ENCODE measurements around the gene LARGE1. TPM values are rescaled to one million over a fixed set of nuclear protein-coding genes. Genes with fewer than 3 reads are reported as not detected.

The LARGE1 gene
- polyA plus RNA-seq, 3 donors: 0.05 to 0.13 TPM; not detected in 1

GRCh38 chr22:33314316-33314715 is 606.0 kb downstream of the LARGE1 start:
- 70% methylated on average over 2 of the region's 5 CpGs for WGBS (ENCODE audit: insufficient coverage)
- Histone ChIP-seq H3K79me2 (ENCODE audit: insufficient read depth, low read length) (no peaks in the 10 kb centered on the region), H3K27ac (ENCODE audit: low read depth in 1 of 2, low read length in 2 of 2) (no peak overlapping the region), H3K4me1 (ENCODE audit: control insufficient read depth in 1 of 2, insufficient read depth in 2 of 2, low read length in 2 of 2) (no peaks in the 10 kb centered on the region), H3K9ac (ENCODE audit: insufficient read depth, low read length, poor library complexity, severe bottlenecking) (no peak overlapping the region), H3K4me3 (replicated peaks in 1 of 3; ENCODE audit: low read depth in 2 of 3, low read length in 3 of 3) (no peak overlapping the region), H3K9me3 (replicated peaks in 1 of 2; ENCODE audit: control insufficient read depth in 1 of 2, insufficient read depth in 1 of 2, low read length in 2 of 2) (no peaks in the 10 kb centered on the region), H2AFZ (ENCODE audit: insufficient read depth, low read depth, low read length, poor library complexity, severe bottlenecking) (no peak overlapping the region), H3K27me3 (ENCODE audit: control insufficient read depth in 2 of 2, insufficient read depth in 2 of 2, low read length in 2 of 2) (no peaks in the 10 kb centered on the region), H3K4me2 (replicated peaks; ENCODE audit: extremely low read depth, low read length, poor library complexity, severe bottlenecking) (no peak overlapping the region), H3K36me3 (replicated peaks in 1 of 2; ENCODE audit: control insufficient read depth in 1 of 2, insufficient read depth in 2 of 2, low read length in 2 of 2) (no peaks in the 10 kb centered on the region), H4K20me1 (ENCODE audit: insufficient read depth, low read length) (no peaks in the 10 kb centered on the region)
- no peaks in the 10 kb centered on the region for H3K4me1 Mint-ChIP-seq
- H3K36me3 Mint-ChIP-seq: no peaks in the 10 kb centered on the region
- H3K27ac Mint-ChIP-seq: no peak overlapping the region
- TF ChIP-seq CTCF (IDR thresholded peaks at IDR 0.05): no peak
- H3K27me3 Mint-ChIP-seq (ENCODE audit: low read depth in 3 of 3): no peaks in the 10 kb centered on the region
- H3K4me3 Mint-ChIP-seq: no peak overlapping the region
- H3K9me3 Mint-ChIP-seq: peaks cover 0 to 7% (median 0%) of the 10 kb centered on the region in 7 donors
- intact Hi-C loops (cut with micrococcal nuclease): no loop called here
- no peak for DNase-seq

DNA sequence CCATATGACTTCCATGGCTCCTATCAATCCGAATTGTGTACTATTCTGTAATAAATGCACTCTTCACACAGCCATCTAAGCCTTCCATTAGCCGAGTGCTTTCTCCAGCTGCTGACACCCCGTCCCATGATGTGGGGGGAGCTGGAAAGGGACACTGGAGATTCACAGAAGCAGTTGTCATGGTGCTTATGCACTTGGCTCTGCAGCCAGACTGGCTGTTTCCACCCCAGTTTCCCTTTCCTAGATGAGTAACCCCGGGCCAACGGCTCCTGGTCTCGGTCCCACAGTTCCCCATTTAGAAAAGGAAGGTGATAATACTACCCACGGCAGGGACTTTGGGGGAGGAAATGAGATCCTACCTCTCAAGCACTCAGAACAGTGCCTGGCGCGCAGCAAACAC is 617.2 kb downstream of the LARGE1 start:
- Histone ChIP-seq H4K20me1 (ENCODE audit: insufficient read depth, low read length) (no peaks in the 10 kb centered on the region), H3K9ac (ENCODE audit: insufficient read depth, low read length, poor library complexity, severe bottlenecking) (no peak overlapping the region), H3K4me2 (replicated peaks; ENCODE audit: extremely low read depth, low read length, poor library complexity, severe bottlenecking) (no peak overlapping the region), H3K36me3 (replicated peaks in 1 of 2; ENCODE audit: control insufficient read depth in 1 of 2, insufficient read depth in 2 of 2, low read length in 2 of 2) (no peaks in the 10 kb centered on the region), H3K4me1 (ENCODE audit: control insufficient read depth in 1 of 2, insufficient read depth in 2 of 2, low read length in 2 of 2) (peaks cover 4 to 6% of the 10 kb centered on the region in 2 donors), H3K79me2 (ENCODE audit: insufficient read depth, low read length) (no peaks in the 10 kb centered on the region), H2AFZ (ENCODE audit: insufficient read depth, low read depth, low read length, poor library complexity, severe bottlenecking) (no peak overlapping the region), H3K4me3 (replicated peaks in 1 of 3; ENCODE audit: low read depth in 2 of 3, low read length in 3 of 3) (no peak overlapping the region), H3K27me3 (ENCODE audit: control insufficient read depth in 2 of 2, insufficient read depth in 2 of 2, low read length in 2 of 2) (no peaks in the 10 kb centered on the region), H3K9me3 (replicated peaks in 1 of 2; ENCODE audit: control insufficient read depth in 1 of 2, insufficient read depth in 1 of 2, low read length in 2 of 2) (no peaks in the 10 kb centered on the region), H3K27ac (ENCODE audit: low read depth in 1 of 2, low read length in 2 of 2) (no peak overlapping the region)
- no peak for TF ChIP-seq CTCF (IDR thresholded peaks at IDR 0.05)
- WGBS (ENCODE audit: insufficient coverage): 60% methylated on average over 1 of the region's 9 CpGs
- H3K27ac Mint-ChIP-seq: no peak overlapping the region
- intact Hi-C loops (cut with micrococcal nuclease): loop anchor here in 1 of 2 donors (5.0 kb wide), 1 partner anchor 1719 kb away; no protein-coding TSS in a partner anchor
- no peak overlapping the region for H3K4me3 Mint-ChIP-seq
- H3K36me3 Mint-ChIP-seq: no peaks in the 10 kb centered on the region
- H3K9me3 Mint-ChIP-seq: no peaks in the 10 kb centered on the region
- peaks cover 9% of the 10 kb centered on the region for H3K4me1 Mint-ChIP-seq
- no peak for DNase-seq
- peaks cover 1 to 3% (median 2%) of the 10 kb centered on the region in 3 donors for H3K27me3 Mint-ChIP-seq (ENCODE audit: low read depth in 3 of 3)
